ENCODE data around the gene BAHD1. TPM values are rescaled to one million over a fixed set of nuclear protein-coding genes. Genes with fewer than 3 reads are reported as not detected.

Gene BAHD1
- total RNA-seq, 1 experiment from 2014 or later: 10.3 TPM

GRCh38 chr15:40499931-40500330, 59.2 kb downstream of the BAHD1 start:
- Histone ChIP-seq H3K4me3 (ENCODE audit: low read length) (no peak overlapping the region), H3K27me3 (ENCODE audit: low read length) (no peaks in the 10 kb centered on the region), H3K4me2 (ENCODE audit: low read depth, low read length, poor library complexity, severe bottlenecking) (no peak overlapping the region), H4K20me1 (ENCODE audit: insufficient read depth, low read depth, low read length) (no peaks in the 10 kb centered on the region), H3K4me1 (ENCODE audit: low read length) (peaks cover 8% of the 10 kb centered on the region), H3K9me2 (replicated peaks; ENCODE audit: insufficient read depth, low read length) (no peaks in the 10 kb centered on the region), H3K36me3 (ENCODE audit: insufficient read depth, low read length) (no peaks in the 10 kb centered on the region), H3K27ac (ENCODE audit: low read length) (no peak overlapping the region), H3K9me3 (ENCODE audit: low read length) (no peaks in the 10 kb centered on the region), H3K79me2 (ENCODE audit: low read length) (no peaks in the 10 kb centered on the region), H2AFZ (ENCODE audit: low read length) (no peak overlapping the region), H3K9ac (ENCODE audit: low read length) (no peak overlapping the region)
- peak; percentile 25 for DNase-seq

- peaks cover 8% of the 10 kb centered on the region for H3K4me1 ChIP-seq (ENCODE audit: low read length)
- H2AFZ ChIP-seq (ENCODE audit: low read length): no peak overlapping the region
- no peaks in the 10 kb centered on the region for H3K9me3 ChIP-seq (ENCODE audit: low read length)
- no peaks in the 10 kb centered on the region for H3K9me2 ChIP-seq (replicated peaks; ENCODE audit: insufficient read depth, low read length)
- no peaks in the 10 kb centered on the region for H3K79me2 ChIP-seq (ENCODE audit: low read length)
- H3K9ac ChIP-seq (ENCODE audit: low read length): no peak overlapping the region
- H4K20me1 ChIP-seq (ENCODE audit: insufficient read depth, low read depth, low read length): no peaks in the 10 kb centered on the region
- no peak overlapping the region for H3K4me2 ChIP-seq (ENCODE audit: low read depth, low read length, poor library complexity, severe bottlenecking)
- no peaks in the 10 kb centered on the region for H3K27me3 ChIP-seq (ENCODE audit: low read length)
- no peak overlapping the region for H3K27ac ChIP-seq (ENCODE audit: low read length)
- H3K36me3 ChIP-seq (ENCODE audit: insufficient read depth, low read length): no peaks in the 10 kb centered on the region
- no peak overlapping the region for H3K4me3 ChIP-seq (ENCODE audit: low read length)
- peak; percentile 31 for DNase-seq
These were observed 60.0 kb downstream of the BAHD1 start for GRCh38 chr15:40500568-40501330.

- Histone ChIP-seq H2AFZ (ENCODE audit: low read length) (no peak overlapping the region), H3K27me3 (ENCODE audit: low read length) (no peaks in the 10 kb centered on the region), H3K4me1 (ENCODE audit: low read length) (peaks cover 8% of the 10 kb centered on the region), H3K9ac (ENCODE audit: low read length) (no peak overlapping the region), H3K4me3 (ENCODE audit: low read length) (no peak overlapping the region), H3K36me3 (ENCODE audit: insufficient read depth, low read length) (no peaks in the 10 kb centered on the region), H3K4me2 (ENCODE audit: low read depth, low read length, poor library complexity, severe bottlenecking) (no peak overlapping the region), H3K9me3 (ENCODE audit: low read length) (no peaks in the 10 kb centered on the region), H3K79me2 (ENCODE audit: low read length) (no peaks in the 10 kb centered on the region), H3K27ac (ENCODE audit: low read length) (no peak overlapping the region), H4K20me1 (ENCODE audit: insufficient read depth, low read depth, low read length) (no peaks in the 10 kb centered on the region), H3K9me2 (replicated peaks; ENCODE audit: insufficient read depth, low read length) (no peaks in the 10 kb centered on the region)
- no peak for DNase-seq
These were observed 60.7 kb downstream of the BAHD1 start for GRCh38 chr15:40501487-40501886.

GRCh38 chr15:40506964-40507571, 66.3 kb downstream of the BAHD1 start:
- Histone ChIP-seq H2AFZ (ENCODE audit: low read length) (no peak overlapping the region; the same call in 1 of the 2 replicates), H3K9ac (ENCODE audit: low read length) (no peak overlapping the region), H3K9me2 (replicated peaks; ENCODE audit: insufficient read depth, low read length) (no peaks in the 10 kb centered on the region), H3K27ac (ENCODE audit: low read length) (no peak overlapping the region), H3K9me3 (ENCODE audit: low read length) (no peaks in the 10 kb centered on the region), H4K20me1 (ENCODE audit: insufficient read depth, low read depth, low read length) (no peaks in the 10 kb centered on the region), H3K4me3 (ENCODE audit: low read length) (no peak overlapping the region), H3K4me1 (ENCODE audit: low read length) (peaks cover 21% of the 10 kb centered on the region), H3K79me2 (ENCODE audit: low read length) (no peaks in the 10 kb centered on the region), H3K27me3 (ENCODE audit: low read length) (no peaks in the 10 kb centered on the region), H3K4me2 (ENCODE audit: low read depth, low read length, poor library complexity, severe bottlenecking) (no peak overlapping the region), H3K36me3 (ENCODE audit: insufficient read depth, low read length) (no peaks in the 10 kb centered on the region)
- peak; percentile 69 for DNase-seq

GRCh38 chr15:40508216-40508615, 67.5 kb downstream of the BAHD1 start:
- Histone ChIP-seq H3K27ac (ENCODE audit: low read length) (no peak overlapping the region), H2AFZ (ENCODE audit: low read length) (no peak overlapping the region), H3K79me2 (ENCODE audit: low read length) (no peaks in the 10 kb centered on the region), H3K4me3 (ENCODE audit: low read length) (no peak overlapping the region), H3K9me3 (ENCODE audit: low read length) (no peaks in the 10 kb centered on the region), H3K4me1 (ENCODE audit: low read length) (peaks cover 23% of the 10 kb centered on the region), H3K27me3 (ENCODE audit: low read length) (no peaks in the 10 kb centered on the region), H3K36me3 (ENCODE audit: insufficient read depth, low read length) (no peaks in the 10 kb centered on the region), H3K9me2 (replicated peaks; ENCODE audit: insufficient read depth, low read length) (no peaks in the 10 kb centered on the region), H3K9ac (ENCODE audit: low read length) (no peak overlapping the region), H3K4me2 (ENCODE audit: low read depth, low read length, poor library complexity, severe bottlenecking) (no peak overlapping the region), H4K20me1 (ENCODE audit: insufficient read depth, low read depth, low read length) (no peaks in the 10 kb centered on the region)
- DNase-seq: no peak

GRCh38 chr15:40510201-40510600, 69.4 kb downstream of the BAHD1 start:
- no peak overlapping the region for H3K9ac ChIP-seq (ENCODE audit: low read length)
- H2AFZ ChIP-seq (ENCODE audit: low read length): no peak overlapping the region
- no peak for DNase-seq
- no peak overlapping the region for H3K27ac ChIP-seq (ENCODE audit: low read length)
- H3K79me2 ChIP-seq (ENCODE audit: low read length): no peaks in the 10 kb centered on the region
- H3K9me3 ChIP-seq (ENCODE audit: low read length): no peaks in the 10 kb centered on the region
- no peaks in the 10 kb centered on the region for H3K27me3 ChIP-seq (ENCODE audit: low read length)
- H3K4me2 ChIP-seq (ENCODE audit: low read depth, low read length, poor library complexity, severe bottlenecking): no peak overlapping the region
- H3K4me1 ChIP-seq (ENCODE audit: low read length): peaks cover 23% of the 10 kb centered on the region
- H4K20me1 ChIP-seq (ENCODE audit: insufficient read depth, low read depth, low read length): no peaks in the 10 kb centered on the region
- H3K36me3 ChIP-seq (ENCODE audit: insufficient read depth, low read length): no peaks in the 10 kb centered on the region
- H3K9me2 ChIP-seq (replicated peaks; ENCODE audit: insufficient read depth, low read length): no peaks in the 10 kb centered on the region
- no peak overlapping the region for H3K4me3 ChIP-seq (ENCODE audit: low read length)

GRCh38 chr15:40511093-40511471, 70.3 kb downstream of the BAHD1 start:
- H3K27ac ChIP-seq (ENCODE audit: low read length): no peak overlapping the region

GRCh38 chr15:40511472-40512133, 70.8 kb downstream of the BAHD1 start:
- DNase-seq: no peak
- Histone ChIP-seq H3K4me1 (ENCODE audit: low read length) (peaks cover 23% of the 10 kb centered on the region), H2AFZ (ENCODE audit: low read length) (peak overlapping the region; percentile 84), H3K9me2 (replicated peaks; ENCODE audit: insufficient read depth, low read length) (no peaks in the 10 kb centered on the region), H3K4me2 (ENCODE audit: low read depth, low read length, poor library complexity, severe bottlenecking) (peak overlapping the region; percentile 82), H3K79me2 (ENCODE audit: low read length) (no peaks in the 10 kb centered on the region), H3K4me3 (ENCODE audit: low read length) (peak overlapping the region; percentile 65), H3K27me3 (ENCODE audit: low read length) (no peaks in the 10 kb centered on the region), H4K20me1 (ENCODE audit: insufficient read depth, low read depth, low read length) (no peaks in the 10 kb centered on the region), H3K36me3 (ENCODE audit: insufficient read depth, low read length) (no peaks in the 10 kb centered on the region), H3K9ac (ENCODE audit: low read length) (peak overlapping the region; percentile 54), H3K9me3 (ENCODE audit: low read length) (no peaks in the 10 kb centered on the region), H3K27ac (ENCODE audit: low read length) (no peak overlapping the region)

More at GRCh38 chr15:40511093-40511471, 70.3 kb downstream of the BAHD1 start:
- H3K9me2 ChIP-seq (replicated peaks; ENCODE audit: insufficient read depth, low read length): no peaks in the 10 kb centered on the region
- no peaks in the 10 kb centered on the region for H4K20me1 ChIP-seq (ENCODE audit: insufficient read depth, low read depth, low read length)
- no peaks in the 10 kb centered on the region for H3K27me3 ChIP-seq (ENCODE audit: low read length)
- H3K36me3 ChIP-seq (ENCODE audit: insufficient read depth, low read length): no peaks in the 10 kb centered on the region
- H3K4me1 ChIP-seq (ENCODE audit: low read length): peaks cover 23% of the 10 kb centered on the region
- peak overlapping the region; percentile 82 for H3K4me2 ChIP-seq (ENCODE audit: low read depth, low read length, poor library complexity, severe bottlenecking)
- no peaks in the 10 kb centered on the region for H3K9me3 ChIP-seq (ENCODE audit: low read length)
- peak overlapping the region; percentile 65 for H3K4me3 ChIP-seq (ENCODE audit: low read length)
- peak overlapping the region; percentile 54 for H3K9ac ChIP-seq (ENCODE audit: low read length)
- peak overlapping the region; percentile 84 for H2AFZ ChIP-seq (ENCODE audit: low read length)
- peak; percentile 53 for DNase-seq
- no peaks in the 10 kb centered on the region for H3K79me2 ChIP-seq (ENCODE audit: low read length)
